Measurements from ENCODE around the gene EIF4EBP2. TPM values are rescaled to one million over a fixed set of nuclear protein-coding genes. Genes with fewer than 3 reads are reported as not detected.
A peak's percentile ranks its signal among the peaks of the same experiment; 100 is the strongest.

Gene EIF4EBP2
- total RNA-seq, 1 donor from 2014 or later = 61.1 TPM

- no peak for DNase-seq (ENCODE audit: low read depth)
Observed at GRCh38 chr10:70459774-70460490, 56.0 kb downstream of the EIF4EBP2 start.

- DNase-seq (ENCODE audit: low read depth) = peak; percentile 38
Observed at GRCh38 chr10:70461397-70462348, 57.7 kb downstream of the EIF4EBP2 start.

GRCh38 chr10:70462349-70462984 lies 58.5 kb downstream of the EIF4EBP2 start:
- DNase-seq (ENCODE audit: low read depth) = peak; percentile 49

- no peak for DNase-seq (ENCODE audit: low read depth)
Observed at GRCh38 chr10:70465278-70465677, 61.3 kb downstream of the EIF4EBP2 start.

GRCh38 chr10:70465832-70466231 lies 61.9 kb downstream of the EIF4EBP2 start:
- DNase-seq (ENCODE audit: low read depth) = no peak

- no peak for DNase-seq (ENCODE audit: low read depth)
Observed at GRCh38 chr10:70466951-70467350, 63.0 kb downstream of the EIF4EBP2 start.

GRCh38 chr10:70472799-70473454 lies 69.0 kb downstream of the EIF4EBP2 start:
- DNase-seq (ENCODE audit: low read depth) = no peak

GRCh38 chr10:70474780-70475179 lies 70.8 kb downstream of the EIF4EBP2 start:
- no peak for DNase-seq (ENCODE audit: low read depth)

- DNase-seq (ENCODE audit: low read depth) = peak; percentile 67
Observed at GRCh38 chr10:70475661-70476060, 71.7 kb downstream of the EIF4EBP2 start.

- no peak for DNase-seq (ENCODE audit: low read depth)
Observed at GRCh38 chr10:70476249-70477035, 72.5 kb downstream of the EIF4EBP2 start.

GRCh38 chr10:70477661-70478162 lies 73.8 kb downstream of the EIF4EBP2 start:
- DNase-seq (ENCODE audit: low read depth) = peak; percentile 52

Other genes starting within 250 kb of the EIF4EBP2 start
- 158 and 257 TPM in 2 replicates for gene SAR1A, start 233.6 kb upstream of the EIF4EBP2 start, total RNA-seq
- gene PPA1, start 170.7 kb upstream of the EIF4EBP2 start, total RNA-seq = 303 and 587 TPM in 2 replicates
- under 0.01 TPM in 1 of 2 replicates, not detected in the other for gene NPFFR1, start 120.1 kb upstream of the EIF4EBP2 start, total RNA-seq
- gene LRRC20, start 21.5 kb upstream of the EIF4EBP2 start, total RNA-seq = 27.4 and 41.8 TPM in 2 replicates
- not detected in 2 replicates for gene NODAL, start 37.5 kb downstream of the EIF4EBP2 start, total RNA-seq
- gene PALD1, start 74.6 kb downstream of the EIF4EBP2 start, total RNA-seq = 1.7 and 2.6 TPM in 2 replicates
- gene PRF1, start 198.6 kb downstream of the EIF4EBP2 start, total RNA-seq = not detected in 2 replicates

Measured in renal cortical epithelial cell (primary cell).